ENCODE data around the gene ELL2. TPM values are rescaled to one million over a fixed set of nuclear protein-coding genes. Genes with fewer than 3 reads are reported as not detected.

The ELL2 gene
- total RNA-seq, 1 donor from 2014 or later = 21.6 TPM

DNA sequence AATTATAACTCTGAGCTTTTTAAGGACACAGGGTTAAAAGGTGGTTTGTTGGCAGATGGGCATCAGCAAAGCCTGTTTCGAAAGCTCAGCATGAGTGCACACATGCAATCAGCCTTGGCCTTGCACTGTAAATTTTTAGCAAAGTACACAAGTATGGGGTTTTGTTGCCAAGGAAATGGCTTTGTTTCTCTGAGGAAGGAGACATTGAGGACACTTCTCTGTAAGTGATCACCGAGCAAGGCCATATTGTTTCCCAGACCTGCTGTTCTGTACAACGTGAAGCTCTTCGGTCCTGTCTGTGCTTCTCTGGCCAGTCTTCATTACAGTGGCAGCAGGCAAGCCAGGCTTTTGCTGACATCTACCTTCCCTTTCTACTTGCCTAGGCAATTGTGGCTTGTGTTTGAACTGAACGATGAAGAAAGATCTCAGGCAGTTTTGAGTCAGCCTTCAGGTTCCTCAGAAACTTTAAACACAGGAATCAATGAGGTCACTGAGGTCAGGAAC lies 111.2 kb downstream of the ELL2 start:
- no peak for TF ChIP-seq CTCF (IDR thresholded peaks at IDR 0.05; ENCODE audit: unreplicated experiment)
- Mint-ChIP-seq H3K27ac (ENCODE audit: unreplicated experiment) (peak overlapping the region; percentile 38), H3K27me3 (ENCODE audit: unreplicated experiment) (peaks cover 3% of the 10 kb centered on the region), H3K4me1 (ENCODE audit: unreplicated experiment) (peaks cover 3% of the 10 kb centered on the region), H3K4me3 (ENCODE audit: unreplicated experiment) (no peak overlapping the region), H3K9me3 (ENCODE audit: unreplicated experiment) (no peaks in the 10 kb centered on the region), H3K36me3 (ENCODE audit: low read depth, unreplicated experiment) (no peaks in the 10 kb centered on the region)
- DNase-seq (ENCODE audit: low spot score) = no peak

DNA sequence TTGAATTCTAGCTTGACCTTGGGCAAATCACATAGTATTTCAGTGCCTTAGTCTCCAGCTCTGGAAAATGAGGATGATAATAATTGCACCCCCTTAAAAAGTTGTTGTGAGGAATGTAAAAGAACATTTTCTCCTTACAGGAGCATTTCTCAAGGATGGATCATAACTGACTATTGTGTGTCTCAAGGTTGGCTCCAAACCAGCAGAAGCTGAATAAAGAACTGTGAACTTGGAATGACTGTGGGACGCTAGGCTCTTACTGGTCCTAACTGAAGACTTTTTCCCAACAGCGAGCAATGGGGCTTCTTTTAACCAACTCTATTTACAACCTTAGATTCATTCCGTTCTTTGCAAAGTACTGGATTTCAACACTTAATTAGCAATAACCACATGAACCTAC lies 113.0 kb downstream of the ELL2 start:
- peaks cover 3% of the 10 kb centered on the region for H3K4me1 Mint-ChIP-seq (ENCODE audit: unreplicated experiment)
- H3K4me3 Mint-ChIP-seq (ENCODE audit: unreplicated experiment) = no peak overlapping the region
- no peak overlapping the region for H3K27ac Mint-ChIP-seq (ENCODE audit: unreplicated experiment)
- no peaks in the 10 kb centered on the region for H3K36me3 Mint-ChIP-seq (ENCODE audit: low read depth, unreplicated experiment)
- H3K27me3 Mint-ChIP-seq (ENCODE audit: unreplicated experiment) = peaks cover 3% of the 10 kb centered on the region
- no peaks in the 10 kb centered on the region for H3K9me3 Mint-ChIP-seq (ENCODE audit: unreplicated experiment)
- DNase-seq (ENCODE audit: low spot score) = no peak
- TF ChIP-seq CTCF (IDR thresholded peaks at IDR 0.05; ENCODE audit: unreplicated experiment) = no peak

DNA sequence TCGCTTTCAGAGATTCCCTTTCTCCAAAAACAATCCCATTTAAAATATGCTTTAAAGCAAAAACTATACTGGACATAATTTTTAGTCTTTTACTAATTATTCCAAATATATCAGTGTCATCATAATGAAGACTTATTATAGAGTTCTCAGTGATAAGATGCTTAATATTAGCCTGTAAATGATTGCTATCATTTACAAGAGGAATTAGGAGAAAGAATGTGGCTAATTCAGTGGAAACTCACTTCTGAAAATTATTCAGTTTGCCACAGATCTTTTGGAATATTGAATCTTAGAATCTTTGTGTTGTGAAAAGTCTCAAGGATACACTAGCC lies 114.4 kb downstream of the ELL2 start:
- DNase-seq (ENCODE audit: low spot score) = no peak
- Mint-ChIP-seq H3K27me3 (ENCODE audit: unreplicated experiment) (peaks cover 3% of the 10 kb centered on the region), H3K27ac (ENCODE audit: unreplicated experiment) (no peak overlapping the region), H3K36me3 (ENCODE audit: low read depth, unreplicated experiment) (no peaks in the 10 kb centered on the region), H3K4me1 (ENCODE audit: unreplicated experiment) (peaks cover 11% of the 10 kb centered on the region), H3K4me3 (ENCODE audit: unreplicated experiment) (no peak overlapping the region), H3K9me3 (ENCODE audit: unreplicated experiment) (no peaks in the 10 kb centered on the region)
- TF ChIP-seq CTCF (IDR thresholded peaks at IDR 0.05; ENCODE audit: unreplicated experiment) = peak; percentile 34

- Mint-ChIP-seq H3K27me3 (ENCODE audit: unreplicated experiment) (peaks cover 3% of the 10 kb centered on the region), H3K27ac (ENCODE audit: unreplicated experiment) (no peak overlapping the region), H3K36me3 (ENCODE audit: low read depth, unreplicated experiment) (no peaks in the 10 kb centered on the region), H3K4me1 (ENCODE audit: unreplicated experiment) (peaks cover 11% of the 10 kb centered on the region), H3K4me3 (ENCODE audit: unreplicated experiment) (no peak overlapping the region), H3K9me3 (ENCODE audit: unreplicated experiment) (no peaks in the 10 kb centered on the region)
- peak; percentile 64 for DNase-seq (ENCODE audit: low spot score)
- peak; percentile 94 for TF ChIP-seq CTCF (IDR thresholded peaks at IDR 0.05; ENCODE audit: unreplicated experiment)
Measured at GRCh38 chr5:95846554-95847260, 114.9 kb downstream of the ELL2 start.

- Mint-ChIP-seq H3K36me3 (ENCODE audit: low read depth, unreplicated experiment) (no peaks in the 10 kb centered on the region), H3K27me3 (ENCODE audit: unreplicated experiment) (peaks cover 3% of the 10 kb centered on the region), H3K27ac (ENCODE audit: unreplicated experiment) (no peak overlapping the region), H3K4me1 (ENCODE audit: unreplicated experiment) (peaks cover 8% of the 10 kb centered on the region), H3K4me3 (ENCODE audit: unreplicated experiment) (no peak overlapping the region), H3K9me3 (ENCODE audit: unreplicated experiment) (no peaks in the 10 kb centered on the region)
- DNase-seq (ENCODE audit: low spot score) = no peak
- TF ChIP-seq CTCF (IDR thresholded peaks at IDR 0.05; ENCODE audit: unreplicated experiment) = no peak
Measured at GRCh38 chr5:95845391-95845790, 116.3 kb downstream of the ELL2 start.

Measured in endothelial cell (in vitro differentiated cells).